C4-2B (cell line): ENCODE data around the gene LSAMP.

Experiments
- H3K27ac ChIP-seq: fragments of 450-650 bp; 2 replicates; pipeline ENCODE4 v1.5.1; 2017
- CTCF ChIP-seq: fragments of 450-650 bp; conservative IDR thresholded peaks from 2 replicates; pipeline ENCODE4 v1.5.1; 2017; ENCODE audit warnings: mild to moderate bottlenecking
- ZFX ChIP-seq: fragments of 450-650 bp; IDR thresholded peaks from 2 replicates; pipeline ENCODE4 v1.6.1; 2017

Gene LSAMP

GRCh38 chr3:116052602-116053001 lies 392.7 kb downstream of the LSAMP start:
- no peak overlapping the region for H3K27ac ChIP-seq
- TF ChIP-seq ZFX: no peak
- TF ChIP-seq CTCF: no peak

- H3K27ac ChIP-seq: no peak overlapping the region
- TF ChIP-seq CTCF (no peak), ZFX (no peak)
These were observed 393.7 kb downstream of the LSAMP start for GRCh38 chr3:116051586-116051985.

GRCh38 chr3:116051040-116051439 lies 394.2 kb downstream of the LSAMP start:
- TF ChIP-seq CTCF: no peak
- TF ChIP-seq ZFX: no peak
- no peak overlapping the region for H3K27ac ChIP-seq

DNA sequence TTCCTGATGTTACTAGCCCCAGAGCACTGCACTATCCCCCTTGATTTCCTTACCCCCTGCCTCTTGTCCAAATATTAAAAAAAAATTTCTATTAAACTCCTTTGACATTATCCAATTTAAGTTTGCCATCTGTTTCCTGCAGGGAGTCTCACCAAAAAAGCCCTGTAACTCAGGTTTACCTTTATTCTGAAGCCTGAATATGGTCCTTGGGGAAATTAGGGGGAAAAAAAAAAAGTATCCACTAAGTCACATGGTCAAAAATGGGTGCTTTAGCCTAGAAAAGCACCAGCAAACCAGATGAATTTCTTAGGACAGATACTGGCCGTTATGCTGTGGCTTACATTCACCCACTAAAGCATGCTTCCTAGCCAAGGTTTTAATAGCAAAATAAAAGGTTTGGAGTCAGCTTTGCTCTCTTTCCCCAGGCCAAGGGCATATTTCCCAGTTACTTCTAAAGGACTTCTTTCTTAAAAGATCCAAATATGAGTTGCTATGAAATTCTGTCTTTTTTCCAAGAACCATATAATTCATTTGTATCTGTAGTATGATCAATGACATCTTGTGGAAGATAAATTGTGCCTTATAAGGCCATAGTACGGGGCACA lies 394.9 kb downstream of the LSAMP start:
- no peak overlapping the region for H3K27ac ChIP-seq
- TF ChIP-seq ZFX (no peak), CTCF (no peak)

DNA sequence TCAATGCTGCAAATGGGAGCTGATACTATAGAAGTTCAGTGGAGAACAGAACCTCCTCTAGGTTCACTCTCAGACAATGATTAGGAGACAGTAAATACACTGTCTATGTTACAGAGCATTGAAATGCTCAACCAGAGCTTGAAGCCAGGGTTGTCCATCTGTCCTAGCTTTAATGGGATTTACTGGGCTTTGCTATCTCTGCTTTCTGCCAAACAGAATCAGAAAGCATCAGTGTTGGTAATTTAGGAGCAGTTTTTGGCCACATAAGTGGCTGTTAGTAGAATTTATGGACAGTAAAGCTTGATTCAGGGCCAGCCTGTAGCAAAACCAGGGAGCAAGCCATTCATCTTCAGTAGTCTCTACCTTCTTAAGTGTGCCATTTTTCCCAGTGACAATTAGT lies 396.3 kb downstream of the LSAMP start:
- H3K27ac ChIP-seq: no peak overlapping the region
- TF ChIP-seq ZFX (no peak), CTCF (no peak)

- no peak overlapping the region for H3K27ac ChIP-seq
- TF ChIP-seq ZFX: no peak
These were observed 398.9 kb downstream of the LSAMP start for GRCh38 chr3:116046350-116046749.

DNA sequence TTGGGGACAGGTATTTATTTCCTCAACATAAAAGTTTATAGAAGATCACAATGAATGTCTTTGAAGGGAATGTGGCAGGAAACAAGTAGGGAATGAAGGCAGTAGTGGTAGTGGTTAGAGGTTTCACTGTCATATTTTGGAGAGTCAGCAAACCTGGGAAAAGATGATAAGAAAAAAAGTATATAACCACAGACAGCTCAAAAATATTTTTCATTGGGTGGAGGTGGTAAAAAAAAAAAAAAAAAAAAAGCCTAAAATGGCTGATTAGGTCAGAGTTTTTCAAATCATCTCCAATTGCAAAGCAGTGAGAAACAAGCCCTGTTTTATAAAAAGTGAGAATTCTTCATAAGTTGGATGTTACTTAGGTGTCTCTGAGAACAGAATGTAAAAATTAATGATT lies 400.0 kb downstream of the LSAMP start:
- H3K27ac ChIP-seq: no peak overlapping the region
- TF ChIP-seq ZFX (no peak), CTCF (no peak)

- TF ChIP-seq ZFX: no peak
- no peak for TF ChIP-seq CTCF
- H3K27ac ChIP-seq: no peak overlapping the region
These were observed 405.1 kb downstream of the LSAMP start for GRCh38 chr3:116040152-116040551.
